Neural crest cell (in vitro differentiated cells): Measurements from ENCODE around the gene MARK3. TPM values are rescaled to one million over a fixed set of nuclear protein-coding genes. Genes with fewer than 3 reads are reported as not detected.
"Not testable (repeated sequence)": the region's sequence is repeated elsewhere in the genome, so short reads cannot be mapped to it uniquely, and the experiment has no call there.

Source experiments
- DNase-seq: peaks from one replicate; pipeline ENCODE4 v3.0.0; 2021; ENCODE audit warnings: low read depth, mixed read lengths, low spot score
- H3K27ac Mint-ChIP-seq: one replicate; pipeline ENCODE4 v1.8.0; 2021; ENCODE audit warnings: mild to moderate bottlenecking, mixed read lengths; ENCODE audit not compliant: unreplicated experiment
- H3K27me3 Mint-ChIP-seq: 2 replicates; pipeline ENCODE4 v1.8.0; 2021; ENCODE audit warnings: low read depth, mild to moderate bottlenecking, mixed read lengths
- H3K36me3 Mint-ChIP-seq: 2 replicates; pipeline ENCODE4 v1.8.0; 2021; ENCODE audit warnings: low read depth, mild to moderate bottlenecking, mixed read lengths
- H3K4me1 Mint-ChIP-seq: 2 replicates; pipeline ENCODE4 v1.8.0; 2021; ENCODE audit warnings: mixed read lengths
- H3K4me3 Mint-ChIP-seq: one replicate; pipeline ENCODE4 v1.8.0; 2021; ENCODE audit warnings: mild to moderate bottlenecking, mixed read lengths
- H3K9me3 Mint-ChIP-seq: 2 replicates; pipeline ENCODE4 v1.8.0; 2021; ENCODE audit warnings: mixed read lengths
- CTCF ChIP-seq: fragments of 200-600 bp; sonication (generic); conservative IDR thresholded peaks from 2 replicates; pipeline ENCODE4 v1.5.0; 2021; ENCODE audit warnings: antibody characterized with exemption, mild to moderate bottlenecking
- total RNA-seq: library from RNA; stranded (reverse); gene quantifications from 2 replicates; pipeline ENCODE4 v1.2.1, GENCODE V29; 2021

Gene MARK3
- total RNA-seq, 1 donor from 2014 or later = 98.8 TPM

DNA sequence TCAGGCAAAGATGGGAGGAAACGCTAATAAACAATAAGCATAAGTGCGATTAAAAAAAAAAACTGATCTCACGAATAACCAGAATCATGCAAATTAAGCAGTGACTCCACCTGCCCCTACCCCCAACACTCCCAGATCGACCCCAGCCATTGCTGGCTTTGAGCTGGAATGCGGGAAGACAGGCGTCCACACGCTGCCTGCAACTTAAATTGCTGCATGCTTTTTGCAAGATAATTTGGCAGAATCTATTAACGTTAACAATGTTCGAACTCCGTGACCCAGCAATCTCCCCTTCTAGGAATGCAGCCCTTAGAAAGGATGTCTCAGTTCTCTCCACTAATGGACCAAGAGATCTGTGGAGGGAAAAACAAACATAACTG, 138.3 kb downstream of the MARK3 start:
- no peak for TF ChIP-seq CTCF
- Mint-ChIP-seq H3K4me3 (peak overlapping the region; percentile 86), H3K36me3 (peaks cover 8% of the 10 kb centered on the region), H3K4me1 (peaks cover 30% of the 10 kb centered on the region), H3K9me3 (no peaks in the 10 kb centered on the region), H3K27me3 (peaks cover 21% of the 10 kb centered on the region), H3K27ac (no peak overlapping the region)
- no peak for DNase-seq

DNA sequence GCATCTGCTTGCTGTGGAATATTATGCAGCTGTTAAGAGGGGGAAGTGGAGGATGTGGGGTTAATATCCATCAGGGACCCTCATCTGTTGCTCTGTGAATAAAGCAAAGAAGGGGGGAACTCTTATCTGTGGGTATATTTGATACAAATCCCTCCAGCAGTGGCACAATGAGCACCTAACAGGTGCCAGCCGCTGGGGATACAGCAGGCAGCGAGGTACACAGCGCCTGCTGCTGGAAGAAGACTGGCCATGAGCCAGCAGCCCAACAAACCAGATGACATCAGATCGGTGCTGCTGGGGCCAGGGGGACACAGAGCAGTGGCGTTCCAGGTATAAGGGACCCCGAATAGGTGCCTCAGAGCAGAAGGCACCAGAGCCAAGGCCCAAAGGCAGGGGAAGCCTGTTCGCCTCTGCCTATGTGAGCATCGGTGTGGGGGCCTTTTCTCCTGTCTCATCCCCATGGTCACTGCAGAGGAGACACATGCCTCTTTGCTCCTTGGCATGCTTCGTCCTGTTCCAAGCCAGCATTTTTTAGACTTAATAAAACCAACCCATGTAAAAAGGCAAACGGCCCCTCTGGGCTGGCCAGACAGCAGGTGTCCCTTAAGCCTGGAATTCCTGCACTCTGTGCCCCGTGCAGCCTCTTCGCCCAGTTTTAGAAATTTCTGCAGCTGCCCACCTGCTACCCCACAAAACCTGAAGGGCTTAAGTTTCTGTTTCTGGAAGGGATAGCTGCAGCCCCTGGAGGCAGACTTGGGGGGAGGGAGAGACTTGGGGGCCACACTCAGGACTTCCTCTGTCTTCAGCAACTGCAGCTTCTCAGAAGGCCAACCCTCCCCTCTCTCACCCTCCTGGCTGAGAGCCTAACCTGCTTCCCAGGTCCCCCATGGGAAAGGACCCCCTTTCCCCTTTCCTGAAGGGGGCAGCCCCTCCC, 139.1 kb downstream of the MARK3 start:
- no peak for DNase-seq
- Mint-ChIP-seq H3K4me3 (peak overlapping the region; percentile 86), H3K27me3 (peaks cover 17% of the 10 kb centered on the region), H3K9me3 (no peaks in the 10 kb centered on the region), H3K4me1 (peaks cover 29% of the 10 kb centered on the region), H3K36me3 (peaks cover 5% of the 10 kb centered on the region), H3K27ac (no peak overlapping the region)
- no peak for TF ChIP-seq CTCF

- not testable (repeated sequence) for H3K36me3 Mint-ChIP-seq
- H3K27me3 Mint-ChIP-seq = peaks cover 13% of the 10 kb centered on the region
These were observed 140.4 kb downstream of the MARK3 start for GRCh38 chr14:103525430-103526246.

GRCh38 chr14:103526247-103526913, 141.2 kb downstream of the MARK3 start:
- no peak for DNase-seq
- no peaks in the 10 kb centered on the region for H3K9me3 Mint-ChIP-seq
- H3K4me1 Mint-ChIP-seq = peaks cover 37% of the 10 kb centered on the region
- peak overlapping the region; percentile 86 for H3K4me3 Mint-ChIP-seq
- no peak overlapping the region for H3K27ac Mint-ChIP-seq
- no peaks in the 10 kb centered on the region for H3K36me3 Mint-ChIP-seq
- H3K27me3 Mint-ChIP-seq = peaks cover 13% of the 10 kb centered on the region
- TF ChIP-seq CTCF = no peak

More at GRCh38 chr14:103525430-103526246, 140.4 kb downstream of the MARK3 start:
- peaks cover 37% of the 10 kb centered on the region for H3K4me1 Mint-ChIP-seq
- H3K4me3 Mint-ChIP-seq = peak overlapping the region; percentile 86
- H3K27ac Mint-ChIP-seq, DNase-seq, H3K9me3 Mint-ChIP-seq: not testable (repeated sequence)

DNA sequence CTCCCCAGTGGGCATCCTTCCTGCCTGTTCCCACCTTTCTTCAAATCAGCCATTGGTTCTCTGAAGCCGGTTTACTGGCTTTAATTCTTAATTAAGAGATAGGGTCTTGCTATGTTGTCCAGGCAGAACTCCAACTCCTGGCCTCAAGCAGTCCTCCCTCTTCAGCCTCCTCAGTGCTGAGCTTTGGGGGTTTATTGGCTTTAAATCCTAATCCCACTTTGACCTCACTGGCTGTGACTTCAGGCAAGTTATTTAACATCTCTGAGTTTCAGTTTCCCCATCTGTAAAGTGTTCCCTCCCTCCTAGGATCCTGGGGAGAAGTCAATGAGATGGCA, 141.7 kb downstream of the MARK3 start:
- H3K36me3 Mint-ChIP-seq = no peaks in the 10 kb centered on the region
- no peak for TF ChIP-seq CTCF
- peaks cover 13% of the 10 kb centered on the region for H3K27me3 Mint-ChIP-seq
- H3K4me1 Mint-ChIP-seq = peaks cover 37% of the 10 kb centered on the region
- H3K9me3 Mint-ChIP-seq = no peaks in the 10 kb centered on the region
- H3K27ac Mint-ChIP-seq = peak overlapping the region; percentile 12
- DNase-seq = no peak
- peak overlapping the region; percentile 93 for H3K4me3 Mint-ChIP-seq
